Astrocyte of the spinal cord (primary cell): ENCODE measurements around the gene NEURL2.
A peak's percentile ranks its signal among the peaks of the same experiment; 100 is the strongest.

Experiments used
- DNase-seq: peaks from one replicate; pipeline ENCODE4 v3.0.0; 2011; ENCODE audit warnings: low read depth, low spot score
- H3K4me3 ChIP-seq: 2 replicates; pipeline ENCODE4 v1.5.1; 2011; ENCODE audit warnings: low read depth, mild to moderate bottlenecking, low read length, moderate library complexity
- CTCF ChIP-seq: IDR thresholded peaks from 2 replicates; pipeline ENCODE4 v1.5.1; 2012; ENCODE audit warnings: low read depth, mild to moderate bottlenecking, low read length, inconsistent platforms
- in situ Hi-C: cut with HindIII; loops from 2 replicates; pipeline ENCODE4 v1.10.0; 2017; ENCODE audit warnings: low sequenced_read_pairs

The NEURL2 gene

GRCh38 chr20:45861221-45862075 is 29.6 kb downstream of the NEURL2 start:
- in situ Hi-C loops = no loop called here
- no peak for DNase-seq

GRCh38 chr20:45860560-45861220 is 30.3 kb downstream of the NEURL2 start:
- TF ChIP-seq CTCF = no peak
- no peak overlapping the region for H3K4me3 ChIP-seq
- DNase-seq = no peak
- in situ Hi-C loops = no loop called here

More at GRCh38 chr20:45861221-45862075, 29.6 kb downstream of the NEURL2 start:
- TF ChIP-seq CTCF = no peak
- no peak overlapping the region for H3K4me3 ChIP-seq

- in situ Hi-C loops = no loop called here
- no peak for DNase-seq
- H3K4me3 ChIP-seq = no peak overlapping the region
- TF ChIP-seq CTCF = no peak
Measured at GRCh38 chr20:45859916-45860315, 31.1 kb downstream of the NEURL2 start.

DNA sequence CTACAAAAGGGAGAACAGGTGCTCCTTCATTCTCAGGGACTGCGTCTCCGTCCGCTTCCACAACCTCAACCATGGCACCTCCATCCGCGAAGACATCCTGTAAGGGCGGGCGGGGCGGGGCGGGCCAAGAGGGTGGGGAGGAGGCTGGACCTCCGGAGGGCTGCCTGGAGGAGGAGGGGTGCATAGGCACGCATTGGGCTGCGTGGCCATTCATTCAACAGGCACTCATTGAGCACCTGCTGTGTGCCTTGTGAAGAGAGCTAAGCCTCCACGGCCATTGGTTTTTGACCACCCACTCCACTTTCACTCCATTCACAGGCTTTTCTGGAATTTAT is 33.2 kb downstream of the NEURL2 start:
- in situ Hi-C loops = no loop called here
- H3K4me3 ChIP-seq = peak overlapping the region; percentile 79
- no peak for TF ChIP-seq CTCF
- no peak for DNase-seq

DNA sequence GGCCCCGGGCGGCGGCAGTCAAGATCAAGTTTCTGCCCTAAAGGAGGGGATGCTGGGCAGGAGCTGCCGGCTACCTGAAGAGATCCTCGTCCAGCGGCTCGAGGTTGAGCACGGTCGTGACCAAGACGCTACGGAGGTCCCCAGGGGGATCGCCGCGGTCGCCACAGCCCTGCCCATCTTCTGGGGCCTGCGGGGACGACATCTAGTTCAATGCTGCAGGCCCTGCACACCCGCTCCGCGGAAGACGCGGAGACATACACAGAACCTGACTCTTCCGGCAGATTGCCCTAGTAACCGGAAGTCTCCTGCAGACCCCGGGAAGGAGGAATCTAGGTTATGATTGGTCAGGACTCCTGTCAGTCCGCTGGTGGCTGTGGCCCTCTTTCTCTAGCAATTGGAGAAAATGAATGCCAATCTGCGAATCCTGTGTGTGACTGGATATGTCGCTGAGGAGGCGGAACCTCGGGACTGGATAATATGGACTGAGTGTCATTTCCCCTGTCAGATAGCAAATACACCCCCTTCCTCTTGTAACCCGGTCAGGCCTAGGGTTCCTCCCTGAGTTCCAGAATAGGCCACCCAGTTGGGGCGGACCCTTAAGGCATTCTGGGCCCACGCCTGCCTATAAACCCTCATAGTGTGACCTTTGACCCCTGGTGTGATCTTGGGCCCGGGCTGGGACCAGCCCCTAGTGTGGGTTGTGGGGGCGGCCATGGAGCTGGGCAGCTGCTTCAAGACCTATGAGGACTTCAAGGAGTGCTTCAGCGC is 33.7 kb downstream of the NEURL2 start, which contains the start of the genes ACOT8 and ZSWIM3:
ACOT8 (minus strand) TSS at position 279 of the 768 bp plus-strand sequence; CDS start at position 202, 77 bp downstream.
ZSWIM3 (plus strand) TSS at position 501 of the 768 bp plus-strand sequence; CDS start at position 713, 212 bp downstream.
- H3K4me3 ChIP-seq = peak within 1 kb of the TSS; percentile 79
- DNase-seq = peak; percentile 100
- in situ Hi-C loops = no loop called here
- TF ChIP-seq CTCF = no peak

DNA sequence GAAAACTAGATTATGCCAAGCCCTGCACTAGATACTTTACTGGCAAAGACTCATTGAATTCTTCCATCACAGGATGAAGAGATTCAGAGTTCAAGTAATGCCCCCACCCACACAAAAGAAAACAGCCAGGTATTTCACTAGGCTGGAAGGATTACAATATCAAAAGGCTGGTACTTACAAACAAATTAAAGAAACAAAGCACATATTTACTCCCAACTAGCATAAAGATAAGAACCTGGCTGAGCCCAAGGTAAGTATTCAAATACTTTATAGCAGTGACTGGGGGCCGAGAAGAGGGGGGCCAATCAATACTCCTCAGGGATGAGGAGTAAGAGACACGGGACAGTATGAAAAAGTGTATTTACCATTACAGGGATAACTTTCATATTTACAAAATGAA is 37.5 kb downstream of the NEURL2 start:
- no peak for DNase-seq
- no peak overlapping the region for H3K4me3 ChIP-seq
- in situ Hi-C loops = no loop called here
- TF ChIP-seq CTCF = no peak
